Fibroblast of peridontal ligament (primary cell): ENCODE data around the gene NANP.
"Not testable (repeated sequence)": the region's sequence is repeated elsewhere in the genome, so short reads cannot be mapped to it uniquely, and the experiment has no call there.

Experiments
- DNase-seq: peaks from one replicate; pipeline ENCODE4 v3.0.0-alpha.2; 2010; ENCODE audit errors: extremely low read depth

Gene NANP

GRCh38 chr20:25623736-25624499 is at the start of gene NANP:
NANP (minus strand) TSS chr20:25624014; CDS start chr20:25623948, 66 bp downstream.
- DNase-seq = peak; percentile 98

- no peak for DNase-seq
Measured at GRCh38 chr20:25672659-25673235, 48.9 kb upstream of the NANP start.

- DNase-seq = peak; percentile 90
Measured at GRCh38 chr20:25669826-25670422, 46.1 kb upstream of the NANP start.

DNA sequence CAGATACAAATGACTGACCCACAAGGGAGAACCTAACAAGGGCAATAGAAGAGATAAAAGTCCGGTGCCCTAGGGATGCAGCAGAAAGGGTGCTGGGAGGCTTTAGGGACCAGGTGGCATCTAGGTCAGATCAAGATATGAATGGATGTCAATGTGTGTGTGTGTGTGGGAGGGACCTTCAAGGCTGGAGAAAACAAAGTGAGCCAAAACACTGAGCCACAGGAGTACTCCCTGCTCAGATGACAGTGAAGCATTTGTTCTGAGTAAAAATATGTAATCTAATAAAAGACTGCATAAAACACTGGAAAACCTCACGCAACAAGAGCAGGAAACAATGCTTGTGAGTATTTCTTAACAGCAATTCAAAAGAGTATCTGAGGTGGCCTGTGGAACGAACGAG is 44.6 kb upstream of the NANP start:
- no peak for DNase-seq

GRCh38 chr20:25659999-25660398 is 36.2 kb upstream of the NANP start:
- DNase-seq = no peak

DNA sequence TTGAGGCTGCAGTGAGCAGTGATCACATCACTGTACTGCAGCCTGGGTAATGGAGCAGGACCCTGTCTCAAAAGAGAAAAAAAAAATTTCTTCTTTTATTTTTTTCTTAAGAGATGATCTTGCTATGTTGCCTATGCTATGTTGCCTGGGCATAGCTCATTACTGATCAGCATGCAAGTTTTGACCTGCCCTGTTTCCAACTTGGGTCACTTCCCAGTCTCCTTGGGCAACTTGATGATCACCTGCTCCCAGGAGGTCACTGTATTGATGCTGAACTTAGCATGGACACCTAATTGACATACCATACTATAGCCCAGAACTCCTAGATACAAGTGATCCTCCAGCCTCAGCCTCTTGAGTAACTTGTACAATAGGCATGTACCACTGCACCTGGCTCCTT is 30.7 kb upstream of the NANP start:
- no peak for DNase-seq

GRCh38 chr20:25652866-25653265 is 29.1 kb upstream of the NANP start:
- not testable (repeated sequence) for DNase-seq

- no peak for DNase-seq
Measured at GRCh38 chr20:25644814-25645213, 21.0 kb upstream of the NANP start.

- DNase-seq = no peak
Measured at GRCh38 chr20:25643716-25644115, 19.9 kb upstream of the NANP start.

DNA sequence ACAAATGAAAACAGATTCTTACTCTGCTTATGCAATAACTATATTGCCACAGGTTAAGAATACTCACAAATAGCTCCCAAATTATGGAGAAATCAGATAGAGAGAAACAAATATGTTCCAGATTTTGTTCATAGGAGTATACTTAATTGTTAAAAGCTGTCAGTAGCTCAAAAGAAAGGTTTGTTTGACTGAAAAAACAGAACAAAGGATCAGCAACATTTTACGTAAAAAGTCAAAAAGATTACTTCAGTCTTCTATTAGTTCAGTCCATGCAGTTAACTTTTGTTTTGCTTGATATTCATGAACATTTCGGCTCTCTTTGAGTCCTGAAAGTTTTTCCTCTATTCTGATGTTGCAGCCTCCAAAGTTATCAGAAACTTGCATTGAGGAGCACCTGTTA is 13.4 kb upstream of the NANP start:
- no peak for DNase-seq

GRCh38 chr20:25632940-25633790 is 9.4 kb upstream of the NANP start:
- DNase-seq = no peak

DNA sequence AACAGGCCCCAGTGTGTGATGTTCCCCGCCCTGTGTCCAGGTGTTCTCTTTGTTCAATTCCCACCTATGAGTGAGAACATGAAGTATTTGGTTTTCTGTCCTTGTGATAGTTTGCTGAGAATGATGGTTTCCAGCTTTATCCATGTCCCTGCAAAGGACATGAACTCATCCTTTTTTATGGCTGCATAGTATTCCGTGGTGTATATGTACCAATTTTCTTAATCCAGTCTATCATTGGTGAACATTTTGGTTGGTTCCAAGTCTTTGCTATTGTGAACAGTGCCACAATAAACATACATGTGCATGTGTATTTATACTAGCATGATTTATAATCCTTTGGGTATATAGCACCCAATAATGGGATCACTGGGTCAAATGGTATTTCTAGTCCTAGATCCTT is 6.8 kb upstream of the NANP start:
- DNase-seq = not testable (repeated sequence)

DNA sequence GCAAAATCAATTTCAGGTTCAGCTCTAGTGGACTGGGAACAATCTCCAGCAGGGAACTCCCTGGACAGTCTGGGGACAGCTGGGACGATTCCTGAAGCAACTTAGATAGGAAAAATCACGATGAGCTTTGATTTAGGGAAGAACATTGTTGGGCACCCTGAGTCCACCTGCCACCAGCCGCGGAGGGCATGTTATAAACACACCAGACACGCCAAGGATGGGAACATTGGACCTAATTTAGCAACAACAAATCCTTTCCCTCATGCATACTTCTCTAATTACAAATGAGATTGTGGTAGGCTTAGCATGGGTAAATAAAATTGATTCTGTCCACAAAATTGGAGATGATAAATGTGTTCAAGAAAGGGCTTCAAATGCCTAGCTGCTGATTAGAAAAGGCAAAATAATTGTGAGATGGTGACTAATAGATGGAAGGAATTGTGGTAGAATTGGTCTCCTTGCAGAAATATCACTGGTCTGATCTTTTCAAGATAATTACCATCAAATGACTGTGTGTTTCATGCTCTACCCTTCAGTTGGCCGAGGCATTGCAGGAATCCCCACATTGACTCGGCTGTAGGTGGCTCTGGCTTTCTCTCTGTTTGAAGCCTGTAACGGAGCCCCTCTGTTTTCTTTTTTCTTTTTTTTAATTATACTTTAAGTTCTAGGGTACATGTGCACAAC is 6.1 kb upstream of the NANP start:
- no peak for DNase-seq

DNA sequence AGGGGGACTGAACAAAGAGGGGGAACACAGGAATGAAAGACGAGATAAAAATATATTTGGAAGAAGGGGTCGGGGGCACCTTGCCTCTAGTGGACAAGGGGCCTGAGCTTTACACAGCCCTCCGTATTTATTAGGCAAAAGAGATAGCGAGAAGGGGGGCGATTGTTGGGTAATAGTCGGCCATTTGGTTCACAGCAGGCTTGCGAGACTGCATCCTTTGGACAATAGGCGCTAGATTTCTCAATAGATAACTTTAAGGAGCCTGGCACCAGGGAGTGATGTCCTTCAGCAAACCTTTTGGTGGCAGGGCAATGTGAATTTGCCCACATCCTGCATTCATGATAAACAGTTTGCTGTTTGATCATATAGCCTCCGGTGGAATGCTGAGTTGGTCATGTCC is 3.0 kb upstream of the NANP start:
- no peak for DNase-seq

GRCh38 chr20:25624500-25624939 is 706 bp upstream of the NANP start:
- no peak for DNase-seq

- DNase-seq = no peak
Measured at GRCh38 chr20:25623225-25623735, 534 bp downstream of the NANP start.

DNA sequence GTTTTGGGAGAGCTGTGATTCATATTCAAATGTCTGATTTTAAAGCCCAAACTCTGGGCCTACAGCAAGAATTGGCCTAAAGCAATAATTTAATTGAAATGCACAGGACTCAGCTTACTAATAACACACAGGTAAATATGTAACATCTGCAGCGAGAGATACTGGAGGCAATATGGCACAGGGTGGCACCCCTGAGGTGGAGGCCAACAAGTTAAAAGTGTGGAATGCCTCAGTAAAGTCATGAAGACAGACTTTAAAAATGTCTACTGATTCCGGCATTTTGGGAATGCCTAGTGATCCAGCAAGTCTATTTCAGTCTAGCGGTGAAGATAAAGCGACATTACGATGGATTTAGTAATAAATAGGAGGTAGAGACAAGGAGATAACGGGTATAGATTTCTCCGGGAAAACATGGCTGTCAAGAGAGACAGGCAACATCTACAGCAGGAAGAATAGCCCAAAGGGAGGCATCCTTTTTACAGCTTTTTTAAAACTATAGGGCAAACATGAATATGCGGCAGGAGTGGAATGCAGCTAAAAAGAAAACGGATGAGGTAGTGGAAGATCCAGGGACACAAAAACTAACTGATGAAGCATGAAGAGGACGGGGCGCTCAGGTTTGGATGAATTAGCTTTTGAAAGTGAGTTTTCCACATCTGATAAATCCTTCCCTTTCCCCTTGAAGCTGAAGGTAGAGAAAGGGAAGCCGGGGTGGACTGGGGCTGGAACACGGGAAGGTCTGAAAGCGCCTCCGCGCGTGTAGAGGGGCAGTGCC is 1.2 kb downstream of the NANP start:
- DNase-seq = peak; percentile 37

DNA sequence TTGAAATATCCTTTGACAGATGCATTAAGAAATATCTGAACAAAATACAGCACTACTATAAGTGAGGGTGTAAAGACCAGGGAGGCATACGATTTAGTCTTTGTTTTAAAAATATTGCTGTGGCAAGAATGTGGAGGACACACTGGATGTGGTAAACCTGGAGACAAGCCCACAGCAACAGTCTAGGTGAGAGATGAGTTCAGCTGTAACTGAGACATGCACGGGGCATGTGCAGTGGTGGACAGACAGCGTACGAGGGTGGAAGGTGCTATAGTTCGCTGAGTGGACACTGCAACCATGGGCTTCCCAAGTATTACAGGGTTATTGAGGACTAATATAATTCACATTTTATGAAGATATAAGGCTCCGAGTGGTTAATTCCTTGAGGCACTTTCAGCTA is 1.8 kb downstream of the NANP start:
- no peak for DNase-seq

DNA sequence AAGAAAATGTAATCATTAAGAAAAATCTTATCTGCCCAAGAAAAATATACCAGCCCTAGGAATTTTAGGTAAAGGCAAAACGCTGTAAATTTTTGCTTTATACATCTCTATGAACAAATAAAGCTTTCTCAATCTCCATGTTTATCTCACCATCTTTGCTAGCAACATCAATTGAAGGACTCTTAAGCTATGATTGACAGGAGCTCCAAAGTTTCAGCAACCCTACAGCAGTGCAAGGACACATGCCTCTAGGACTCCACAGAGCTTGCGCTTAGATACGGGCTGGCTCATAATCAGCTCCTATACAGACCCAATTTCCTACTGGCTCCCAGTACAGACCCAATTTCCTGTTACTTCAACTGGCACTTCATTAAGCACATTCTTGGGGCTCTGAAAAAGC is 4.3 kb downstream of the NANP start:
- DNase-seq = no peak

DNA sequence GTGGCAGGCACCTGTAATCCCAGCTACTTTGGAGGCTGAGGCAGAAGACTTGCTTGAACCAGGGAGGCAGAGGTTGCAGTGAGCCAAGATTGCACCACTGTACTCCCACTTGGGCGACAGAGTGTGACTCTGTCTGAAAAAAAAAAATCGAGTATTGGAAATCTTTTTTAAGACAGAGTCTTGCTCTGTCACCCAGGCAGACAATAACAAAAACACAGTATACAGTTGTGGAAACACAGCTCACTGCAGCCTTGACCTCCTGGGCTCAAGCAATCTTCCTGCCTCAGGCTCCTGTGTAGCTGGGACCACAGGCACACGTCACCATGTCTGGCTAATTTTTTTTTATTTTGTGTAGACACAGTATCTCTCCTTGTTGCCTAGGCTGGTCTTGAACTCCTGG is 15.0 kb downstream of the NANP start:
- DNase-seq = no peak
